Endodermal cell (in vitro differentiated cells): ENCODE results near the gene GRK1. TPM values are rescaled to one million over a fixed set of nuclear protein-coding genes. Genes with fewer than 3 reads are reported as not detected.

Source experiments
- DNase-seq: peaks from one replicate; pipeline ENCODE4 v3.0.0-alpha.2; 2017
- H3K27ac ChIP-seq: 2 replicates; pipeline ENCODE4 v1.5.1; 2013; ENCODE audit warnings: mild to moderate bottlenecking, low read depth, low read length, moderate library complexity
- H3K27me3 ChIP-seq: 2 replicates; pipeline ENCODE4 v1.6.1; 2013; ENCODE audit warnings: mild to moderate bottlenecking, low read length, moderate library complexity; ENCODE audit not compliant: insufficient read depth, control insufficient read depth, poor library complexity, severe bottlenecking
- H3K36me3 ChIP-seq: 2 replicates; pipeline ENCODE4 v1.7.0; 2013; ENCODE audit warnings: mild to moderate bottlenecking, low read length, moderate library complexity; ENCODE audit not compliant: control insufficient read depth, insufficient read depth
- H3K4me1 ChIP-seq: one replicate; pipeline ENCODE4 v1.7.0; 2013; ENCODE audit warnings: low read length; ENCODE audit not compliant: control insufficient read depth, insufficient read depth
- H3K4me3 ChIP-seq: 2 replicates; pipeline ENCODE4 v1.5.1; 2013; ENCODE audit warnings: mild to moderate bottlenecking, low read length, moderate library complexity
- H3K9ac ChIP-seq: 2 replicates; pipeline ENCODE4 v1.6.1; 2013; ENCODE audit warnings: mild to moderate bottlenecking, low read length, moderate library complexity; ENCODE audit not compliant: poor library complexity, severe bottlenecking; ENCODE audit errors: extremely low read depth
- H3K9me3 ChIP-seq: 2 replicates; pipeline ENCODE4 v1.6.1; 2013; ENCODE audit warnings: mild to moderate bottlenecking, low read length, moderate library complexity; ENCODE audit not compliant: control insufficient read depth
- H3K27ac Mint-ChIP-seq: 2 replicates; pipeline ENCODE4 v1.8.0; 2020; ENCODE audit warnings: mixed read lengths
- H3K27me3 Mint-ChIP-seq: 2 replicates; pipeline ENCODE4 v1.8.0; 2021; ENCODE audit warnings: mild to moderate bottlenecking, mixed read lengths; ENCODE audit not compliant: insufficient read depth
- H3K36me3 Mint-ChIP-seq: 2 replicates; pipeline ENCODE4 v1.8.0; 2020; ENCODE audit warnings: low read depth, mixed read lengths
- H3K4me1 Mint-ChIP-seq: 2 replicates; pipeline ENCODE4 v1.8.0; 2020; ENCODE audit warnings: mixed read lengths
- H3K4me3 Mint-ChIP-seq: 2 replicates; pipeline ENCODE4 v1.8.0; 2020; ENCODE audit warnings: mild to moderate bottlenecking, moderate library complexity, mixed read lengths
- H3K9me3 Mint-ChIP-seq: 2 replicates; pipeline ENCODE4 v1.8.0; 2020; ENCODE audit warnings: mild to moderate bottlenecking, mixed read lengths
- WGBS, 2 experiments: methylation state at CpG; one replicate each; pipeline versions ENCODE4 v1.1.5 to v1.1.7; 2013; ENCODE audit warnings: missing lambda C conversion rate in 2 of 2, mixed read lengths in 1 of 2; ENCODE audit not compliant: insufficient coverage in 1 of 2, insufficient read length in 1 of 2; 5-methylcytosine and 5-hydroxymethylcytosine counted together
- total RNA-seq, 2 donors: library from RNA; stranded (reverse); fragmentation: NEBNext Ultra II Directional in 1 of 2; extraction: Animal tissue kit (Norgen Biotek cat#: 25700) in 1 of 2; gene quantifications; 2 replicates in 1 of 2; 3 replicates in 1 of 2; pipeline ENCODE4 v1.2.1, GENCODE V29; 2021
- TF ChIP-seq, protein P1 (sequence below): fragments of 200-600 bp; sonication (generic); conservative IDR thresholded peaks from 2 replicates; pipeline ENCODE4 v1.5.0; 2021; ENCODE audit warnings: antibody characterized with exemption, mild to moderate bottlenecking

GRK1 gene
- total RNA-seq, 2 donors from 2014 or later = 1.7 to 2.5 TPM

DNA sequence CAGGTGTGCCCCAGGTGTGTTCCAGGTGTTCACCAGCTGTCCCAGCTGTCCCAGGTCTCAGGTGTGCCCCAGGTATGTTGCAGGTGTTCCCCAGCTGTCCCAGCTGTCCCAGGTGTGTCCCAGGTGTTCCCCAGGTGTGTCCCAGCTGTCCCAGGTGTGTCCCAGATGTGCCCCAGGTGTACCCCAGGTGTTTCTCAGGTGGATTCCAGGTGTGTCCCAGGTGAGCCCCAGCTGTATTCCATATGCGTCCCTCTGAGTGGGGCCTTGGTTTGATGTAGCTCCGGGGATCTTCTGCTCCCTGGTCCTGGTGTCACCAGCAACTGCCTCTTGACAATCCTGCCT lies 719 bp upstream of the GRK1 start:
- H3K27ac Mint-ChIP-seq = no peak overlapping the region
- no peak overlapping the region for H3K27ac ChIP-seq
- no peaks in the 10 kb centered on the region for H3K27me3 ChIP-seq
- no peak overlapping the region for H3K4me3 ChIP-seq
- TF ChIP-seq, protein P1, sequence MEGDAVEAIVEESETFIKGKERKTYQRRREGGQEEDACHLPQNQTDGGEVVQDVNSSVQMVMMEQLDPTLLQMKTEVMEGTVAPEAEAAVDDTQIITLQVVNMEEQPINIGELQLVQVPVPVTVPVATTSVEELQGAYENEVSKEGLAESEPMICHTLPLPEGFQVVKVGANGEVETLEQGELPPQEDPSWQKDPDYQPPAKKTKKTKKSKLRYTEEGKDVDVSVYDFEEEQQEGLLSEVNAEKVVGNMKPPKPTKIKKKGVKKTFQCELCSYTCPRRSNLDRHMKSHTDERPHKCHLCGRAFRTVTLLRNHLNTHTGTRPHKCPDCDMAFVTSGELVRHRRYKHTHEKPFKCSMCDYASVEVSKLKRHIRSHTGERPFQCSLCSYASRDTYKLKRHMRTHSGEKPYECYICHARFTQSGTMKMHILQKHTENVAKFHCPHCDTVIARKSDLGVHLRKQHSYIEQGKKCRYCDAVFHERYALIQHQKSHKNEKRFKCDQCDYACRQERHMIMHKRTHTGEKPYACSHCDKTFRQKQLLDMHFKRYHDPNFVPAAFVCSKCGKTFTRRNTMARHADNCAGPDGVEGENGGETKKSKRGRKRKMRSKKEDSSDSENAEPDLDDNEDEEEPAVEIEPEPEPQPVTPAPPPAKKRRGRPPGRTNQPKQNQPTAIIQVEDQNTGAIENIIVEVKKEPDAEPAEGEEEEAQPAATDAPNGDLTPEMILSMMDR = no peak
- WGBS, 2 experiments = 87 to 100% methylated on average over 2 of the region's 2 CpGs
- no peaks in the 10 kb centered on the region for H3K36me3 Mint-ChIP-seq
- peak; percentile 40 for DNase-seq
- no peaks in the 10 kb centered on the region for H3K36me3 ChIP-seq
- no peak overlapping the region for H3K9ac ChIP-seq
- H3K27me3 Mint-ChIP-seq = peaks cover 2% of the 10 kb centered on the region
- H3K4me3 Mint-ChIP-seq = no peak overlapping the region
- H3K4me1 Mint-ChIP-seq = peaks cover 19% of the 10 kb centered on the region
- H3K9me3 ChIP-seq = peaks cover 11% of the 10 kb centered on the region
- H3K4me1 ChIP-seq = no peaks in the 10 kb centered on the region
- H3K9me3 Mint-ChIP-seq = peaks cover 11% of the 10 kb centered on the region

DNA sequence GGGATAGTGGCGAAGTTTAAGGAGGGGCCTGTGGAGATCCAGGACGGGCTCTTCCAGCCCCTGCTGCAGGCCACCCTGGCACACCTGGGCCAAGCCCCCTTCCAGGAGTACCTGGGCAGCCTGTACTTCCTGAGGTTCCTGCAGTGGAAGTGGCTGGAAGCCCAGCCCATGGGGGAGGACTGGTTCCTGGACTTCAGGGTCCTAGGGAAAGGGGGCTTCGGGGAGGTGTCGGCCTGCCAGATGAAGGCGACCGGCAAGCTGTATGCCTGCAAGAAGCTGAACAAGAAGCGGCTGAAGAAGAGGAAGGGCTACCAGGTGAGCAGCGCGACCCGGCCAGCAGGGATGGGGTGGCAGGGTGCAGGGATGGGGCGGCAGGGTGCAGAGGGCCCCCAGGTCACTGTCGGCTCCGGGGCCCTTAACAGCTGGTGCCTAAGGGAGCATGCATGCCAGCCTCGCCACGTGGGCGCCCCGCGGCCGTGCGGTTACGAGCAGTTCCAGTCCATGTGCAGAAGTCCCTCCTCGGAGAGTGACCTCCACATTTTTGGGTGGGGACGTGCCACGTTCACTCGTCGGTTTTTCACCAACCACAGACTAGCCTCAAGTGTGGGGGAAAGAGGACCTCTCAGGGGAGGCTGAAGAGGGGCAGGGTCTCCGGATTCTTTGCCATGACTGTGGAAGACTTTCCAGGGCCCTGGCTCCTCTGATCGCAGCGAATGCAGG lies 912 bp downstream of the GRK1 start:
- Mint-ChIP-seq H3K9me3 (no peaks in the 10 kb centered on the region), H3K4me3 (no peak overlapping the region), H3K27ac (no peak overlapping the region), H3K4me1 (peaks cover 22% of the 10 kb centered on the region), H3K36me3 (no peaks in the 10 kb centered on the region), H3K27me3 (peaks cover 2% of the 10 kb centered on the region)
- whole genome bisulfite sequencing, 2 experiments = 91 to 97% methylated on average over 23 to 29 of the region's 29 CpGs
- no peaks in the 10 kb centered on the region for H3K36me3 ChIP-seq
- no peak overlapping the region for H3K27ac ChIP-seq
- DNase-seq = peak; percentile 38
- no peaks in the 10 kb centered on the region for H3K4me1 ChIP-seq
- no peaks in the 10 kb centered on the region for H3K9me3 ChIP-seq
- no peak overlapping the region for H3K9ac ChIP-seq
- H3K4me3 ChIP-seq = no peak overlapping the region
- no peaks in the 10 kb centered on the region for H3K27me3 ChIP-seq
- TF ChIP-seq, protein P1 = no peak

DNA sequence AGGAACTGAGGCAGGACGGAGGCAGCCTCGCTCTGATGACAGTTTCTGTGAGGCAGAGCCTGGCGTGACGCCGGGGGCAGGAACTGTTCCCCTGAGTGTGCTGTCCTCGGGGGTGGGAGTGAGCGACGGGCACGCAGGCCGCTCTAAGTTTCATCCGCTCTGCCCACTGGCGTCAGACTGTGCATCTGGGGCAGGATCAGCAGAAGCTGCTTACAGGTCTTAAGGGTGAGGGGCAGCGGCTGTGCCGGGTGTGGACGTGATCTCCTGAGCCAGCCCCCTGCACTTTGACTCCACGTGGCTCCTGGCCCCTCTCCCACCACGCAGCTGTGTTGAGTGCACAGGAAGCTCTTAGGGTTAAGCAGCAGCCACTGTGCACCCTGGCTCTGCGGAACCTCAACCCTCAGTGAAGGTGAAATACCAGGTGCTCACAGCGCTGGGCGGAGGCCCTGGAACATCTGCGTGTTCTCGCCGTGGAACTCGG lies 1.5 kb downstream of the GRK1 start:
- Histone ChIP-seq H3K27ac (no peak overlapping the region), H3K4me3 (no peak overlapping the region), H3K36me3 (no peaks in the 10 kb centered on the region), H3K9ac (no peak overlapping the region), H3K27me3 (no peaks in the 10 kb centered on the region), H3K4me1 (no peaks in the 10 kb centered on the region), H3K9me3 (no peaks in the 10 kb centered on the region)
- DNase-seq = peak; percentile 31
- Mint-ChIP-seq H3K27me3 (peaks cover 2% of the 10 kb centered on the region), H3K36me3 (no peaks in the 10 kb centered on the region), H3K27ac (no peak overlapping the region), H3K4me1 (peaks cover 22% of the 10 kb centered on the region), H3K9me3 (no peaks in the 10 kb centered on the region), H3K4me3 (no peak overlapping the region)
- TF ChIP-seq, protein P1 = no peak
- WGBS, 2 experiments = 93 to 94% methylated on average over 24 of the region's 24 CpGs
